Purkinje cell (primary cell): ENCODE results near the gene MRGPRX3. TPM values are rescaled to one million over a fixed set of nuclear protein-coding genes. Genes with fewer than 3 reads are reported as not detected.

Experiments used
- polyA plus RNA-seq: library from polyadenylated mRNA; unstranded; fragments of >200 nt; fragmentation: Nextera tagmentation; gene quantifications from 2 replicates; pipeline ENCODE4 v1.2.1, GENCODE V29; 2014

The MRGPRX3 gene
- not detected in 2 replicates for polyA plus RNA-seq

DNA sequence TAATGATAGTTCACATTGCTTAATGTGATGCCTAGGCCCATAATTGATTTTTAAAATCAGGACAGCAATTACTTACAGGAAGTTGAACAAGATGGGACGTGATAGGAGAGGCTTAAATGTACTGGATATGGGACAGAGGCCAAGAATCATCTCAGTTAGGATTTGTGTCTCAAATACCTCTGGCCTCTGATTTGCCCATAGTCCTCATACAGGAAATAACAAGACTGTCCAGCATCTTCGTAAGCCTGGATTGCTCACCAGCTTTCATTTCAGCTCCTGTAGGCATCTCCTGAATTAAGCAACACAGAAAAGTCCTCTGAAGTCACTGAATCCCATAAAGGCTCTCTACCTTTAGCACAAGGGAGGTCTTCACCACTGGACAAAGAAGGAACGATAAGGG is at the start of gene MRGPRX3:
MRGPRX3 (plus strand) TSS at position 231 of the 400 bp plus-strand sequence. CDS start 4,632 bp downstream, outside the sequence.

GRCh38 chr11:18105802-18106574 is 26.4 kb upstream of the MRGPRX3 start, which contains the start of gene SAAL1:
TSS of gene SAAL1 (minus strand) at chr11:18106082. CDS start at chr11:18106041, 41 bp downstream.

DNA sequence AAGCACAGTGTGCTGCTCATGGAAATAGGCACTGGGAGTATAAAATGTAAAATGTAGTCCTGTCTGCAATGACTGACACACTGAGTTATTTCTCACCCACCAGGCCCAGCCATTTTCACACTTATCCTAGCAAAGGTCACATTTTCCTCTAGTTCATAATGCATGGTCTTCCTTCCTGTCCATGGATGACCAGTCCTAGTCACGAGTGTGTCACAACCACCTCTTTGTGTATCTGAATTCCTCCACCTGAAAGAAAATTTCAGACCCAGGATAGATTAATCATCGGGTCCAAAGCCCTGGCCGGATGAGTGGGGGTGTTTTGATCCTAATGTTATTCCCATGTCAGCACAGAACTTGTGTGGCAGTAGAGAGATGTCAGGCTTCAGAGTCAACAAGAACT is 40.3 kb downstream of the MRGPRX3 start, which contains the start of gene MRGPRX4:
MRGPRX4 (plus strand) TSS at position 172 of the 400 bp plus-strand sequence. CDS start 420 bp downstream, outside the sequence.

Other genes starting within 250 kb of the MRGPRX3 start
- 19.0 and 23.7 TPM in 2 replicates for gene SERGEF, start 119.5 kb upstream of the MRGPRX3 start, polyA plus RNA-seq
- 0.50 TPM in 1 of 2 replicates, not detected in the other for gene TPH1, start 86.3 kb upstream of the MRGPRX3 start, polyA plus RNA-seq
- 14.2 and 32.2 TPM in 2 replicates for gene SAAL1, start 26.5 kb upstream of the MRGPRX3 start, polyA plus RNA-seq
- gene MRGPRX4, start 40.3 kb downstream of the MRGPRX3 start, polyA plus RNA-seq = not detected in 2 replicates
- gene SAA4, start 104.2 kb downstream of the MRGPRX3 start, polyA plus RNA-seq = not detected in 2 replicates
- not detected in 2 replicates for gene SAA2, start 116.1 kb downstream of the MRGPRX3 start, polyA plus RNA-seq
- not detected in 2 replicates for gene SAA1, start 133.7 kb downstream of the MRGPRX3 start, polyA plus RNA-seq
- 3.2 and 6.8 TPM in 2 replicates for gene HPS5, start 189.6 kb downstream of the MRGPRX3 start, polyA plus RNA-seq
- gene GTF2H1, start 190.0 kb downstream of the MRGPRX3 start, polyA plus RNA-seq = 80.9 and 126 TPM in 2 replicates